ENCODE results near the gene ENOPH1. TPM values are rescaled to one million over a fixed set of nuclear protein-coding genes. Genes with fewer than 3 reads are reported as not detected.

The ENOPH1 gene
- total RNA-seq = 14.9 and 20.6 TPM in 2 replicates

DNA sequence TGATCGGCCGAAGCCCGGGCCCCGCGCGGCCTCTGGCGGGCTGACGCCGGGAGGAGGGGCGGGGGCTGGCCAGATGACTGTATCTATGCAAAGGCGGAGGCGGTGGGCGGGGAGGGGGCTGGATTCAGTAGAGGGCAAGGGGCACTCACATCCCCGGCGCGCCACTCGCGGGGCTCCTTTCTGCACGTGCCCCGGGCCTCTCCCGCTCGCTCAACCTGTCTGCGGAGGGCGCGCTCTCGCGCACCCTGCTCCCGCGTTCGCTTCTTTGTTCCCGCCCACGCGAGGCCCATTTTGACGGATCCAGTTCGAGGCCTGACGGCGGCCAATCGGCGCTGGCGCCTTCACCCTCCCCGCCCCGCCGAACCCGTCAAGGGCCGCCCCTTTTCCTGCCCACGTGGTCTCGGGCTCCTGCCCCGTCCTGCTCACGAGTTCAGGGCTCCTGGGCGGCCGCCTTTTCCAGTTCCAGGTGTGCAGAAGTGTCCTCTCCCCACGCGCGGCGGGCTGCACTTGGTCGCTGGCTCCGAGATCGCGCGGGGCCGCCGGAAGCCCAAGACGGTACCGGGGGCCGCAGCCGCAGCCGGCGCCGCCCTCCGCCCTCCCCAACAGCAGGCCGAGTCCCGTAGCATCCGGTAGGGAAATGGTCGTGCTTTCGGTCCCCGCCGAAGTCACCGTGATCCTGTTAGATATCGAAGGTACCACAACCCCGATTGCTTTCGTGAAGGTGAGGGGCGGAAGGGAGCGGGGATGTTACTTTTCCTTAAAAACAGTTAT lies at the start of gene ENOPH1, which contains the start of gene HNRNPDL:
Gene ENOPH1 (plus strand): TSS at position 398 of the 771 bp plus-strand sequence. CDS start 240 bp downstream, at position 638.
Gene HNRNPDL (minus strand): TSS at position 270 of the 771 bp plus-strand sequence. CDS start 772 bp downstream, outside the sequence.

Small RNAs within 50 kb of the gene (small RNA-seq; reads per million reads assigned to genes)
- gene RF00150 = not detected

Other genes with a start within 250 kb of the ENOPH1 start
- 22.4 and 29.1 TPM in 2 replicates for gene HNRNPD, start 56.6 kb upstream of the ENOPH1 start, total RNA-seq
- gene HNRNPDL, start 128 bp upstream of the ENOPH1 start, total RNA-seq = 112 and 143 TPM in 2 replicates
- gene TMEM150C, start 131.4 kb downstream of the ENOPH1 start, total RNA-seq = under 0.01 and 0.11 TPM in 2 replicates

Data from placental epithelial cell (primary cell).